HFFc6 (cell line): ENCODE data around the gene KRTAP5-5. TPM values are rescaled to one million over a fixed set of nuclear protein-coding genes. Genes with fewer than 3 reads are reported as not detected.
"Not testable (repeated sequence)": the region's sequence is repeated elsewhere in the genome, so short reads cannot be mapped to it uniquely, and the experiment has no call there.

Experiments
- DNase-seq: peaks from one replicate; pipeline ENCODE4 v3.0.0-alpha.2; 2018
- H3K27ac Mint-ChIP-seq: 2 replicates; pipeline ENCODE4 v1.8.0; 2020; ENCODE audit warnings: mild to moderate bottlenecking, mixed read lengths
- H3K27me3 Mint-ChIP-seq: 2 replicates; pipeline ENCODE4 v1.8.0; 2021; ENCODE audit warnings: mild to moderate bottlenecking, moderate library complexity, mixed read lengths; ENCODE audit not compliant: insufficient read depth
- H3K36me3 Mint-ChIP-seq: 2 replicates; pipeline ENCODE4 v1.8.0; 2021; ENCODE audit warnings: low read depth, mixed read lengths
- H3K4me1 Mint-ChIP-seq: 2 replicates; pipeline ENCODE4 v1.8.0; 2020; ENCODE audit warnings: low read depth, mixed read lengths
- H3K4me3 Mint-ChIP-seq: 2 replicates; pipeline ENCODE4 v1.8.0; 2020; ENCODE audit warnings: mild to moderate bottlenecking, moderate library complexity, mixed read lengths
- H3K9me3 Mint-ChIP-seq: 2 replicates; pipeline ENCODE4 v1.8.0; 2020; ENCODE audit warnings: mild to moderate bottlenecking, mixed read lengths
- total RNA-seq, 6 experiments: library from RNA; stranded (reverse); fragmentation: NEBNext Ultra II Directional; extraction: Animal tissue kit (Norgen Biotek cat#: 25700); gene quantifications; 2 replicates in 1 of 6; 3 replicates in 5 of 6; pipeline ENCODE4 v1.2.3, GENCODE V29; 2021
- TF ChIP-seq, protein P1 (sequence below): fragments of 200-600 bp; sonication (generic); IDR thresholded peaks from 2 replicates; pipeline ENCODE4 v1.5.0; 2021; ENCODE audit warnings: antibody characterized with exemption, mild to moderate bottlenecking

Gene KRTAP5-5
- total RNA-seq, 6 experiments from 2014 or later: not detected

DNA sequence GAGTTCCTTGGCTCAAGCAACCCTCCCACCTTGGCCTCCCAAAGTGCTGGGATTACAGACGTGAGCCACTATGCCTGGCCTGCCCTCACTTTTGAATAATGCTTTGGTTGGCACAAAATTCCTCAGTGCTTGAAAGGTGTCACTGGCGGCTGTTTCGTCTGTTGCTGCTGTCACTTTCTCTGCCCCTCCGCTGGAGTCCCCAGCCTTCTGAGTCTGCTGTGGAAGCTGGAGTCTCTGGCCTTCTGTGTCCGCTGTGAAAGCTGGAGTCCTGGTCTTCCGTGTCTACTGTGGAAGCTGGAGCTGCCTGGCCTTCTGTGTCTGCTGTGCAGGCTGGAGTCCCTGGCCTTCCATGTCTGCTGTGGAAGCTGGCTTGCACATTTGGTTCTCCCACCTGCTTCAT lies 39.6 kb upstream of the KRTAP5-5 start:
- H3K27ac Mint-ChIP-seq: no peak overlapping the region
- H3K27me3 Mint-ChIP-seq: peaks cover 50% of the 10 kb centered on the region
- TF ChIP-seq, protein P1, sequence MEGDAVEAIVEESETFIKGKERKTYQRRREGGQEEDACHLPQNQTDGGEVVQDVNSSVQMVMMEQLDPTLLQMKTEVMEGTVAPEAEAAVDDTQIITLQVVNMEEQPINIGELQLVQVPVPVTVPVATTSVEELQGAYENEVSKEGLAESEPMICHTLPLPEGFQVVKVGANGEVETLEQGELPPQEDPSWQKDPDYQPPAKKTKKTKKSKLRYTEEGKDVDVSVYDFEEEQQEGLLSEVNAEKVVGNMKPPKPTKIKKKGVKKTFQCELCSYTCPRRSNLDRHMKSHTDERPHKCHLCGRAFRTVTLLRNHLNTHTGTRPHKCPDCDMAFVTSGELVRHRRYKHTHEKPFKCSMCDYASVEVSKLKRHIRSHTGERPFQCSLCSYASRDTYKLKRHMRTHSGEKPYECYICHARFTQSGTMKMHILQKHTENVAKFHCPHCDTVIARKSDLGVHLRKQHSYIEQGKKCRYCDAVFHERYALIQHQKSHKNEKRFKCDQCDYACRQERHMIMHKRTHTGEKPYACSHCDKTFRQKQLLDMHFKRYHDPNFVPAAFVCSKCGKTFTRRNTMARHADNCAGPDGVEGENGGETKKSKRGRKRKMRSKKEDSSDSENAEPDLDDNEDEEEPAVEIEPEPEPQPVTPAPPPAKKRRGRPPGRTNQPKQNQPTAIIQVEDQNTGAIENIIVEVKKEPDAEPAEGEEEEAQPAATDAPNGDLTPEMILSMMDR: no peak
- peaks cover 6% of the 10 kb centered on the region; the same call in 1 of the 2 replicates for H3K4me1 Mint-ChIP-seq
- no peak for DNase-seq
- no peaks in the 10 kb centered on the region for H3K9me3 Mint-ChIP-seq
- no peak overlapping the region for H3K4me3 Mint-ChIP-seq
- no peaks in the 10 kb centered on the region for H3K36me3 Mint-ChIP-seq

DNA sequence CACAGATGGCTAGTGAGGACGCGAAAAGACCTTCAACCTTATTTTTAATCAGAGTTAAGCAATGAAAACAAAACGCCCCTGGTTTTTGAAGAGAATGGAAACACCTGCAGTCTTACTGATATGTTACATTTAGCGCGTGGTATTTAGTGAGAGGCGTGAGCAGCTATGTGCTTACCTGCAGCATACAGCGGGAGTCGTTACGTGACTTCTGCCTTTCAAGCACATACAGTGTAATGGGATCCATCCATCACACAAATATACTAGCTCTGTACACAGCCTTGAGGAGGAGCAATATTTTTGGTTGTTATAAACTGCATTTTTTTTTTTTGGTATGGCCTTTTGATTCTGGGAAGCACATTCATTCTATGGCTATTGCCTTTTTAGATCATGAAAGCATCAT lies 36.9 kb upstream of the KRTAP5-5 start:
- no peaks in the 10 kb centered on the region for H3K36me3 Mint-ChIP-seq
- peaks cover 49% of the 10 kb centered on the region for H3K27me3 Mint-ChIP-seq
- H3K4me1 Mint-ChIP-seq: peaks cover 6% of the 10 kb centered on the region; the same call in 1 of the 2 replicates
- no peak overlapping the region for H3K4me3 Mint-ChIP-seq
- no peaks in the 10 kb centered on the region for H3K9me3 Mint-ChIP-seq
- no peak overlapping the region for H3K27ac Mint-ChIP-seq
- TF ChIP-seq, protein P1: no peak
- no peak for DNase-seq

DNA sequence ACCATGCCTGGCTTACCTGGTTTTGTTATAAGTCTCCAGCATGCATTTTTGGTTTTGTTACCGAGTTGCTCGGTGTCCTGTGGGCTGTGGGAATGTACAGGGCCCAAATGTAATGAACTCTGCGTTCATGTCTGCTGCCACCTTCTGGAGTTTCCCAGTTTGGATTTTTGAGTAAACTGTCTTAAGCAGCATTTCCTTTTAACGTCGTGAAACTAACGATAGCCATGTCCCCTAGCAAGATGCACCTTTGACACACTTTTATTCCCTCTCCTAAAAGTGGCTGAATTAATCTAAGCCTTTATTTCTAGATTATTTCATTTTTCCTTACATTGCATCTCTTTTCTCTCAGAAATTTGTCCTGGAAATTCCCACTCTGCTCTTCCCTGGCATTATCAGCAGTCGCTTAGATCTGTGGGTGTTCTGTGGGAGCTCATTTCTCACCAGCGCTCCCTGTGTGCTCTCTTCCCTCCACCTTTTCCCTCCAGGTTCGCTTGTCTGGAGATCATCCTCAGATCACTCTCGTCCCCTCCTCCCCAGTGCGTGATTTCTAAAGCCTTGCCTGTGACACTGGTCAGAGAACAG lies 33.5 kb upstream of the KRTAP5-5 start:
- DNase-seq, H3K4me3 Mint-ChIP-seq, H3K36me3 Mint-ChIP-seq, H3K27ac Mint-ChIP-seq, H3K9me3 Mint-ChIP-seq, H3K4me1 Mint-ChIP-seq: not testable (repeated sequence)
- H3K27me3 Mint-ChIP-seq: peaks cover 44% of the 10 kb centered on the region

DNA sequence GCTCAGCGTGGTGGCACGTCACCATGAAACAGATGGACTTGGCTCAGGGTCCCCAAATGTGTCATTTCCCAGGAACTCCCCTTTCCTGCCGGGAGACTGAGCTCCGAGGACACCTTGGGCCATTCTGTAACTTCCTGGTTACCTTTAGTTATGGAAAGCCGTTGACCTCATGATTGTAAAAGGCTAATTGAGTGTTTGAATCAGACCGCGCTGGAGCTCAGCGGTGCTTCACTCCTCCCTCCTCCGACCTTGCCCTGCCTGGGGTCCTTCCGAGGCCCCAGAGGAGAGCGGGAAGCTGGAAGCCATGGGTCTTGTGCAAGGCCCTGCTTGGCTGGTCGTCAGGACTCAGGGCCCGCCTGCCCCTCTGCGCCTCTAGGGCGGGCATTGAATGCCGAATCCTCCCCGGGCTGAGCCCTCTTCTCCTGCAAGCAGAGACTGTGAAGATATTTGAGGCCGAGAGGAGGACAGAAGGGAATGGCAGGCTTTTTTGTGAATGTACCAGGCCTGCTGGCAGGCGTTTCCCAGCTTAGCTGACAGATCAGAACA lies 32.9 kb upstream of the KRTAP5-5 start:
- H3K27ac Mint-ChIP-seq, H3K9me3 Mint-ChIP-seq, DNase-seq, H3K4me3 Mint-ChIP-seq, H3K36me3 Mint-ChIP-seq, H3K4me1 Mint-ChIP-seq: not testable (repeated sequence)
- H3K27me3 Mint-ChIP-seq: peaks cover 47% of the 10 kb centered on the region

DNA sequence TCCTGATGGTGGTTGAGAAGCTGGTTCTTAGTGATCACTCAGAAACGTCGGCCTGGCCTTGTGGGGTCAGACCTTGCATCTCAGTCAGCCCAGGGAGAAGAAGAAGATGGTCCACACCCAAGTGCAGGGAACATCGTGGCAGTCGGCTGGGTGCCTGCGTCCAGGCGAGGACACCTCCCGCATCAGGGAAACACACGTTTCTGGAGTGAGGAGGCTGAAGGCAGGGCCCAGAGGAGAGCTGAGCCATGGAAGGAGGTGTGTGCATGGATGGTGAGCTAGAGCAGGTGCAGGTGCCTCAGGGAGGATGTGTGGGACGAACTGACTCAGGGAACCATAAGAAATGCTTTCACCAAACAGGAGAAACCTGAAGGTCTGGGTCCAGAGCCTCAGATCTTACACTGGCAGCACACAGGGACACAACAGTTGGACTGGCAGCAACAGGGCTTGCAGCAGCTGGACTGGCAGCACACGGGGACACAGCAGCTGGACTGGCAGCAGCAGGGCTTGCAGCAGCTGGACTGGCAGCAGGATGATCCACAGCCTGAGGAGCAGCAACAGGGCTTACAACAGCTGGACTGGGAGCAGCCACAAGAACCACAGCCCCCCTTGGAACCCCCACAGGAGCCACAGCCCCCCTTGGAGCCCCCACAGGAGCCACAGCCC lies 32.1 kb upstream of the KRTAP5-5 start:
- Mint-ChIP-seq H3K36me3 (no peaks in the 10 kb centered on the region), H3K27me3 (peaks cover 53% of the 10 kb centered on the region), H3K4me3 (no peak overlapping the region), H3K27ac (no peak overlapping the region), H3K9me3 (no peaks in the 10 kb centered on the region), H3K4me1 (peaks cover 10% of the 10 kb centered on the region)
- DNase-seq: no peak
- TF ChIP-seq, protein P1: no peak

DNA sequence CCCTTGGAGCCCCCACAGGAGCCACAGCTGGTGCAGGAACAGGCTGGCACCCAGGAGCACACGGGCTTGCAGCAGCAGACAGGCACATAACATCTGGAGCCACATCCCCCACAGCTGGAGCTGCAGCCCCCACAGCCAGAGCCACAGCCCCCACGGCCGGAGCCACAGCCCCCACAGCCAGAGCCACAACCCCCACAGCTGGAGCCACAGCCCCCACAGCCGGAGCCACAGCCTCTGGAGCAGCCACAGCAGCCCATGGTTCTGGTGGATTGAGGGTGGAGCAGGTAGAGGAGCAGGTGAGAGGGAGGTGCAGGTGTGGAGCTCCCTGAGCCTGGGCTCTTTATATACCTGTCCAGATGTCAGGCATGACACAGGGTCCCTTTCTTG lies 31.6 kb upstream of the KRTAP5-5 start, which contains the start of gene KRTAP5-2:
KRTAP5-2 (minus strand) TSS at position 301 of the 387 bp plus-strand sequence; CDS start at position 257, 44 bp downstream.
- peaks cover 10% of the 10 kb centered on the region for H3K4me1 Mint-ChIP-seq
- H3K9me3 Mint-ChIP-seq: no peaks in the 10 kb centered on the region
- no peaks in the 10 kb centered on the region for H3K36me3 Mint-ChIP-seq
- no peak within 1 kb of the TSS for H3K27ac Mint-ChIP-seq
- H3K4me3 Mint-ChIP-seq: 0 out of 2 replicates have a peak within 1 kb of the TSS, but pooled peaks have one; percentile 18
- H3K27me3 Mint-ChIP-seq: peaks cover 51% of the 10 kb centered on the region
- TF ChIP-seq, protein P1: no peak
- no peak for DNase-seq

DNA sequence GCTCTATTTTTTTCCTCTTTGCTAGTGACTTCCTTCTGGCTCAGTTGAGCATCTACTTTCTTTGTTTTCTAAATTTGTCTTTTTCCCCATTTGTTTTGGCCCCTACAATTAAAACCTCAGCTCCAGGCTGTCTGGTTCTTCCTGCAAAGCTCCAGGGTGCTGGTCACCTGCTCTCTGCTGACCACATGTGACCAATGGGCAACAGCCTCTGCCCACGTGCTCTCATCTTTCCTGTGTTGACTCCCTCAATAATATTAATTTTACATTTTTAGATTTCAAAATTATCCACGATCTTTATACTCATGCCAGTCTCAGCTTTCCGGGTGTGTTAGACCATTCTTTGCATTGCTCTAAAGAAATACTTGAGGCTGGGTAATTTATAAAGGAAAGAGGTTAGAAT lies 31.2 kb upstream of the KRTAP5-5 start:
- Mint-ChIP-seq H3K4me3 (0 out of 2 replicates have a peak overlapping the region, but pooled peaks have one; percentile 18), H3K27me3 (peaks cover 49% of the 10 kb centered on the region)
- H3K27ac Mint-ChIP-seq, H3K9me3 Mint-ChIP-seq, H3K4me1 Mint-ChIP-seq, H3K36me3 Mint-ChIP-seq, DNase-seq: not testable (repeated sequence)
